Upper lobe of left lung (tissue), 6 donors: Measurements from ENCODE around the gene CALML5. TPM values are rescaled to one million over a fixed set of nuclear protein-coding genes. Genes with fewer than 3 reads are reported as not detected.
A peak's percentile ranks its signal among the peaks of the same experiment; 100 is the strongest.

Experiments
- ATAC-seq, 2 donors: fragments of 200-7000 bp; cut with Tn5 transposase; one replicate each; pipeline ENCODE4 v1.9.1; 2022; ENCODE audit warnings: mild to moderate bottlenecking in 2 of 2, moderate library complexity in 2 of 2; ENCODE audit not compliant: low FRiP score in 2 of 2
- DNase-seq, 2 donors: peaks; one replicate each; pipeline ENCODE4 v3.0.0-alpha.2; 2019 to 2020
- H3K27ac ChIP-seq, 4 donors: fragments of 200-600 bp; sonication (generic); one replicate each; pipeline ENCODE4 v1.5.1; 2016 to 2019
- H3K27me3 ChIP-seq, 4 donors: fragments of 200-600 bp; sonication (generic); one replicate each; pipeline ENCODE4 v1.5.1; 2017 to 2019
- H3K36me3 ChIP-seq, 4 donors: fragments of 200-600 bp; sonication (generic); one replicate each; pipeline ENCODE4 v1.5.1; 2016 to 2019
- H3K4me1 ChIP-seq, 4 donors: fragments of 200-600 bp; sonication (generic); one replicate each; pipeline ENCODE4 v1.5.1; 2018 to 2019
- H3K4me3 ChIP-seq, 4 donors: fragments of 200-600 bp; sonication (generic); one replicate each; pipeline ENCODE4 v1.5.1; 2017 to 2019; ENCODE audit warnings: mild to moderate bottlenecking in 2 of 4, moderate library complexity in 1 of 4
- H3K9me3 ChIP-seq, 4 donors: fragments of 200-600 bp; sonication (generic); one replicate each; pipeline ENCODE4 v1.5.1; 2018 to 2019
- CTCF ChIP-seq, 6 experiments: fragments of 450-650 bp in 4 of 6; fragments of 200-600 bp in 2 of 6; sonication (generic) in 2 of 6; IDR thresholded peaks; one replicate each; pipeline ENCODE4 v1.5.1; 2016 to 2019; ENCODE audit warnings: antibody characterized with exemption in 6 of 6
- EP300 ChIP-seq, 4 donors: sonication (generic); formaldehyde crosslinking; IDR thresholded peaks; one replicate each; pipeline ENCODE4 v1.5.1; 2017; ENCODE audit warnings: antibody characterized with exemption in 4 of 4, control low read depth in 2 of 4
- POLR2A ChIP-seq, 4 donors: fragments of 450-650 bp; IDR thresholded peaks; one replicate each; pipeline ENCODE4 v1.5.1; 2016 to 2017; ENCODE audit warnings: antibody characterized with exemption in 4 of 4, mild to moderate bottlenecking in 2 of 4
- POLR2AphosphoS5 ChIP-seq, 2 donors: sonication (generic); formaldehyde crosslinking; IDR thresholded peaks; one replicate each; pipeline ENCODE4 v1.5.1; 2017; ENCODE audit warnings: antibody characterized with exemption in 2 of 2
- WGBS, 2 donors: methylation state at CpG; one replicate each; pipeline ENCODE4 v1.1.5; 2017 to 2018; 5-methylcytosine and 5-hydroxymethylcytosine counted together
- total RNA-seq, 6 donors: library from RNA; depleted of rRNA in 4 of 6; stranded (reverse); fragments of >200 nt in 4 of 6; gene quantifications; one replicate each; pipeline versions ENCODE4 v1.1.0 to v1.2.1, GENCODE V29; 2016 to 2021
- donor health status: DM: no; HTN: no; CAD: no; lungs with moderate emphysema.
- donor health status: DM: no; HTN: yes; CAD: no; lungs with severe emphysema.

CALML5 gene
- total RNA-seq, 6 donors from 2014 or later: not detected

- H3K4me1 ChIP-seq: peaks cover 0 to 33% (median 8%) of the 10 kb centered on the region in 4 donors
- H3K27ac ChIP-seq: no peak overlapping the region
- WGBS, 2 donors: 95 to 98% methylated on average over 36 to 45 of the region's 61 CpGs
- no peak for TF ChIP-seq CTCF (IDR thresholded peaks at IDR 0.05)
- TF ChIP-seq EP300 (IDR thresholded peaks at IDR 0.05): no peak
- no peak for TF ChIP-seq POLR2A (IDR thresholded peaks at IDR 0.05)
- no peak for TF ChIP-seq POLR2AphosphoS5 (IDR thresholded peaks at IDR 0.05)
- H3K27me3 ChIP-seq: no peaks in the 10 kb centered on the region
- H3K4me3 ChIP-seq: no peak overlapping the region
- no peaks in the 10 kb centered on the region for H3K9me3 ChIP-seq
- no peak for ATAC-seq
- no peaks in the 10 kb centered on the region for H3K36me3 ChIP-seq
- DNase-seq: peak in 1 of 2 donors; percentile 82
These were observed 428 bp downstream of the CALML5 start for GRCh38 chr10:5498791-5499492.

GRCh38 chr10:5497948-5498730 is 1.2 kb downstream of the CALML5 start:
- Histone ChIP-seq H3K27ac (no peak overlapping the region), H3K4me3 (no peak overlapping the region), H3K9me3 (no peaks in the 10 kb centered on the region), H3K4me1 (peaks cover 0 to 34% (median 7%) of the 10 kb centered on the region in 4 donors), H3K27me3 (no peaks in the 10 kb centered on the region), H3K36me3 (no peaks in the 10 kb centered on the region)
- 97% methylated on average over 15 to 19 of the region's 19 CpGs for WGBS, 2 donors
- DNase-seq: peak in 1 of 2 donors; percentile 73
- no peak for ATAC-seq
- TF ChIP-seq EP300 (IDR thresholded peaks at IDR 0.05) (no peak), POLR2A (IDR thresholded peaks at IDR 0.05) (no peak), POLR2AphosphoS5 (IDR thresholded peaks at IDR 0.05) (no peak), CTCF (IDR thresholded peaks at IDR 0.05) (no peak)

DNA sequence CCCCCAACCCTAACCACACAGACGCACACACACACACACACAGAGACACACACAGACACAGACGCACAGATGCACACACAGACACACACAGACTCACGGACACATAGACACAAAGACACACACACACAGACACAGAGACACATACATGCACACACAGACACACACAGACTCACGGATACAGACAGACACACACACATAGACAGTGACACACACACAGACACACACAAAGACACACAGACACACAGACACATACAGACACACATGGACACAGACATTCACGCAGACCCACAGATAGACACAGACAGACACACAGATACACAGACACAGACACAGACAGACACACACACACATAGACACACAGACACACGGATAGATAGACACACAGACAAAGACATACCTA is 2.1 kb downstream of the CALML5 start:
- Histone ChIP-seq H3K4me1 (peaks cover 0 to 25% (median 4%) of the 10 kb centered on the region in 4 donors), H3K4me3 (no peak overlapping the region), H3K27ac (no peak overlapping the region), H3K36me3 (no peaks in the 10 kb centered on the region), H3K27me3 (no peaks in the 10 kb centered on the region), H3K9me3 (peaks cover 0 to 4% (median 3%) of the 10 kb centered on the region in 4 donors)
- DNase-seq (no peak), ATAC-seq (no peak)
- TF ChIP-seq EP300 (IDR thresholded peaks at IDR 0.05): no peak
- TF ChIP-seq POLR2A (IDR thresholded peaks at IDR 0.05): no peak
- TF ChIP-seq CTCF (IDR thresholded peaks at IDR 0.05): no peak
- TF ChIP-seq POLR2AphosphoS5 (IDR thresholded peaks at IDR 0.05): no peak
- WGBS, 2 donors: 80 to 92% methylated on average over 6 of the region's 6 CpGs

GRCh38 chr10:5496261-5497250 is 2.8 kb downstream of the CALML5 start:
- DNase-seq (no peak), ATAC-seq (no peak)
- TF ChIP-seq EP300 (IDR thresholded peaks at IDR 0.05) (no peak), CTCF (IDR thresholded peaks at IDR 0.05) (no peak), POLR2A (IDR thresholded peaks at IDR 0.05) (no peak), POLR2AphosphoS5 (IDR thresholded peaks at IDR 0.05) (no peak)
- no peak overlapping the region for H3K27ac ChIP-seq
- H3K36me3 ChIP-seq: no peaks in the 10 kb centered on the region
- H3K4me3 ChIP-seq: no peak overlapping the region
- 91 to 93% methylated on average over 19 to 25 of the region's 25 CpGs for WGBS, 2 donors
- peaks cover 0 to 19% (median 2%) of the 10 kb centered on the region in 4 donors for H3K4me1 ChIP-seq
- peaks cover 0 to 6% (median 4%) of the 10 kb centered on the region in 4 donors for H3K9me3 ChIP-seq
- H3K27me3 ChIP-seq: no peaks in the 10 kb centered on the region
